Lung (tissue), 12 donors: ENCODE measurements around the gene PLEKHM3. TPM values are rescaled to one million over a fixed set of nuclear protein-coding genes. Genes with fewer than 3 reads are reported as not detected.

Experiments
- ATAC-seq: fragments of 200-7000 bp; cut with Tn5 transposase; one replicate; pipeline ENCODE4 v1.9.1; 2020; ENCODE audit warnings: moderate number of reproducible peaks; ENCODE audit not compliant: insufficient read depth, low FRiP score
- DNase-seq, 3 donors: peaks; one replicate each; pipeline ENCODE4 v3.0.0-alpha.2; 2013 to 2017
- H3K27ac ChIP-seq, 2 donors: one replicate each; pipeline ENCODE4 v1.5.1; 2013; ENCODE audit warnings: mild to moderate bottlenecking in 2 of 2, moderate library complexity in 2 of 2, control low read depth in 1 of 2, inconsistent platforms in 1 of 2, low read depth in 1 of 2, low read length in 1 of 2
- H3K27me3 ChIP-seq, 3 donors: one replicate each; pipeline ENCODE4 v1.5.1; 2013; ENCODE audit warnings: low read length in 2 of 3; ENCODE audit not compliant: control insufficient read depth in 3 of 3, insufficient read depth in 3 of 3
- H3K36me3 ChIP-seq, 4 donors: one replicate each; pipeline ENCODE4 v1.5.1; 2013; ENCODE audit warnings: low read length in 4 of 4, mild to moderate bottlenecking in 1 of 4, moderate library complexity in 1 of 4; ENCODE audit not compliant: control insufficient read depth in 4 of 4, insufficient read depth in 4 of 4
- H3K4me1 ChIP-seq, 5 donors: one replicate each; pipeline ENCODE4 v1.5.1; 2013; ENCODE audit warnings: low read length in 5 of 5, mild to moderate bottlenecking in 2 of 5, moderate library complexity in 1 of 5; ENCODE audit not compliant: control insufficient read depth in 5 of 5, insufficient read depth in 5 of 5
- H3K4me3 ChIP-seq: one replicate; pipeline ENCODE4 v1.5.1; 2013; ENCODE audit warnings: mild to moderate bottlenecking, control low read depth, moderate library complexity
- H3K9ac ChIP-seq, 2 donors: one replicate each; pipeline ENCODE4 v1.5.1; 2013; ENCODE audit warnings: low read length in 2 of 2, control low read depth in 1 of 2; ENCODE audit not compliant: insufficient read depth in 1 of 2
- H3K9me3 ChIP-seq, 4 donors: one replicate each; pipeline ENCODE4 v1.5.1; 2013; ENCODE audit warnings: low read length in 3 of 4, mild to moderate bottlenecking in 1 of 4, moderate library complexity in 1 of 4; ENCODE audit not compliant: control insufficient read depth in 4 of 4, insufficient read depth in 3 of 4
- CTCF ChIP-seq: IDR thresholded peaks from 2 replicates; pipeline ENCODE4 v1.5.1; 2012; ENCODE audit warnings: mild to moderate bottlenecking; ENCODE audit errors: control extremely low read depth, extremely low read depth
- WGBS, 2 donors: extraction: QIAGEN DNeasy Blood & Tissue Kit; methylation state at CpG; one replicate each; pipeline ENCODE4 v1.1.7; 2013; 5-methylcytosine and 5-hydroxymethylcytosine counted together
- polyA plus RNA-seq, 2 donors: library from polyadenylated mRNA; stranded (reverse); fragments of 200-250 nt; gene quantifications; one replicate each; pipeline ENCODE4 v1.2.1, GENCODE V29; 2013
- total RNA-seq, 2 donors: library from RNA; depleted of rRNA in 1 of 2; stranded (reverse); fragments of >200 nt in 1 of 2; gene quantifications; one replicate each; pipeline ENCODE4 v1.2.1, GENCODE V29; 2014 to 2021
- donor health status: control.
- donor health status: control.
- donor health status: Bipolar disorder and iron deficiency.
- donor health status: healthy.
- donor health status: DM: yes; HTN: yes; CAD: no.

PLEKHM3 gene
- total and polyA plus RNA-seq, 4 donors, result 5.6 to 32.9 (median 12.4) TPM

GRCh38 chr2:208000701-208001395, 24.5 kb downstream of the PLEKHM3 start:
- TF ChIP-seq CTCF, result no peak
- no peak for ATAC-seq
- H3K9ac ChIP-seq, result no peak overlapping the region

DNA sequence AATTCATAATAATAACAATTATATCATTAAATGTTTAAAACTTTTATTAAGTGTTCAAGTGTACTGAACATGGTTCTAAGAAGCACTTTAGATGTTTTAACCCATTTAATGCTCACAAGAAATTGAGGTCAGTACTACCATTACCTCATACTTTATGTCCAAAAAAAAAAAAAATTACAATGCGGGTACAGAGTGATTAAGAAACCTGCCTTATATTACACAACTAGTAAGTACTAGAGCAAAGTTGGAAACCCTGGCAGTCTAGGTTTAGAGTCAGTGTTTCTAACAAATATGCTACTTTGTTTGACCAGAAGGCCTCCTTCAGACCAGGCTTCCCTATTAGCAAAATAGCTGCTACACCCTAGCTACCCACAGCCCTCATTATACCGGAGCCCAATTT, 28.5 kb downstream of the PLEKHM3 start:
- peaks cover 0 to 8% (median 0%) of the 10 kb centered on the region in 5 donors for H3K4me1 ChIP-seq
- H3K36me3 ChIP-seq, result peaks cover 5 to 18% (median 9%) of the 10 kb centered on the region in 4 donors
- H3K27me3 ChIP-seq, result no peaks in the 10 kb centered on the region
- ATAC-seq (no peak), DNase-seq (no peak)
- no peak overlapping the region for H3K27ac ChIP-seq
- no peak overlapping the region for H3K9ac ChIP-seq
- TF ChIP-seq CTCF, result no peak
- H3K9me3 ChIP-seq, result no peaks in the 10 kb centered on the region
- WGBS, 2 donors, result 48 to 63% methylated on average over 2 of the region's 2 CpGs
- H3K4me3 ChIP-seq, result no peak overlapping the region

More at GRCh38 chr2:208000701-208001395, 24.5 kb downstream of the PLEKHM3 start:
- Histone ChIP-seq H3K27me3 (no peaks in the 10 kb centered on the region), H3K9me3 (no peaks in the 10 kb centered on the region), H3K4me3 (no peak overlapping the region), H3K36me3 (peaks cover 5 to 14% (median 8%) of the 10 kb centered on the region in 4 donors), H3K27ac (no peak overlapping the region), H3K4me1 (peaks cover 0 to 6% (median 0%) of the 10 kb centered on the region in 5 donors)
- WGBS, 2 donors, result 96 to 97% methylated on average over 10 of the region's 10 CpGs
- DNase-seq, result no peak

DNA sequence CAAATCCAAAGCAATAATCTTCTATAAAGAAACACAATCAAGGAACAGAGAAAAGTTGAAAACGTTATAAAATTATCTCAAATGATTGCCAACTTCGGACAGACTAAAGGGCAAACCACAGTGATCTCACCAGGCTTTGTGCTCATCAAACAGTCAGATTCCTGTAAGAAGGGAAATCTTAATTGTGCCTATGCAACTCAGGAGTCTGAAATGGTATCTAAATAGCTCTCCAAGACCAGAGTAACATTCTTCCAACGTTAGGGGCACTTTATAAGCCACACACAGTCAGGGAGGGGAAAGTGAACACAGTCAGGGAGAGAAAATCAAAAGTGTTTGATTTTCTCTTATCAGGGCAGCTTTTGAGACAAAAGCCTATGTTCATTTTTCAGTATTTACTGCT, 29.4 kb downstream of the PLEKHM3 start:
- WGBS, 2 donors, result 61 to 74% methylated on average over 3 of the region's 3 CpGs
- H3K36me3 ChIP-seq, result peaks cover 5 to 15% (median 7%) of the 10 kb centered on the region in 4 donors
- H3K9ac ChIP-seq, result no peak overlapping the region
- no peak overlapping the region for H3K27ac ChIP-seq
- no peak for TF ChIP-seq CTCF
- ATAC-seq (no peak), DNase-seq (no peak)
- H3K4me1 ChIP-seq, result peaks cover 0 to 10% (median 0%) of the 10 kb centered on the region in 5 donors
- no peaks in the 10 kb centered on the region for H3K9me3 ChIP-seq
- no peak overlapping the region for H3K4me3 ChIP-seq
- H3K27me3 ChIP-seq, result no peaks in the 10 kb centered on the region
